Thoracic aorta (tissue), 2 donors: ENCODE measurements around the gene TFG. TPM values are rescaled to one million over a fixed set of nuclear protein-coding genes. Genes with fewer than 3 reads are reported as not detected.

Source experiments
- ATAC-seq: fragments of 150-250 bp; one replicate; pipeline ENCODE4 v1.8.0; 2017; ENCODE audit warnings: low read depth; ENCODE audit not compliant: insufficient number of reproducible peaks, low FRiP score
- DNase-seq: peaks from one replicate; pipeline ENCODE4 v3.0.0-alpha.2; 2020; ENCODE audit warnings: low spot score
- H3K27ac ChIP-seq, 2 donors: fragments of 200-600 bp; sonication (generic); 1 replicate in 1 of 2; 2 replicates in 1 of 2; pipeline ENCODE4 v1.5.1; 2016; ENCODE audit warnings: mild to moderate bottlenecking in 2 of 2, moderate library complexity in 2 of 2
- H3K27me3 ChIP-seq: fragments of 200-600 bp; sonication (generic); replicated peaks from 2 replicates; pipeline ENCODE4 v1.6.0; 2016; ENCODE audit warnings: mild to moderate bottlenecking; ENCODE audit not compliant: insufficient read depth
- H3K36me3 ChIP-seq: fragments of 200-600 bp; sonication (generic); one replicate; pipeline ENCODE4 v1.5.1; 2016
- H3K4me1 ChIP-seq, 2 donors: fragments of 200-600 bp; sonication (generic); 1 replicate in 1 of 2; 2 replicates in 1 of 2; pipeline versions ENCODE4 v1.5.1 to v1.6.0; 2016; ENCODE audit warnings: low read depth in 2 of 2, mild to moderate bottlenecking in 1 of 2; ENCODE audit not compliant: control insufficient read depth in 1 of 2
- H3K4me3 ChIP-seq: fragments of 200-600 bp; sonication (generic); 2 replicates; pipeline ENCODE4 v1.5.1; 2016; ENCODE audit warnings: mild to moderate bottlenecking
- H3K9me3 ChIP-seq: fragments of 200-600 bp; sonication (generic); 2 replicates; pipeline ENCODE4 v1.5.1; 2016
- total RNA-seq, 2 donors: library from RNA; depleted of rRNA; stranded (reverse); fragments of >200 nt; gene quantifications; one replicate each; pipeline versions ENCODE4 v1.1.0 to v1.2.3, GENCODE V29; 2016
- TF ChIP-seq, protein P1 (sequence below): fragments of 200-600 bp; sonication (generic); IDR thresholded peaks from one replicate; pipeline ENCODE4 v1.5.1; 2019; ENCODE audit warnings: antibody characterized with exemption

TFG gene
- total RNA-seq, 2 donors from 2014 or later = 70.1 to 86.7 TPM

DNA sequence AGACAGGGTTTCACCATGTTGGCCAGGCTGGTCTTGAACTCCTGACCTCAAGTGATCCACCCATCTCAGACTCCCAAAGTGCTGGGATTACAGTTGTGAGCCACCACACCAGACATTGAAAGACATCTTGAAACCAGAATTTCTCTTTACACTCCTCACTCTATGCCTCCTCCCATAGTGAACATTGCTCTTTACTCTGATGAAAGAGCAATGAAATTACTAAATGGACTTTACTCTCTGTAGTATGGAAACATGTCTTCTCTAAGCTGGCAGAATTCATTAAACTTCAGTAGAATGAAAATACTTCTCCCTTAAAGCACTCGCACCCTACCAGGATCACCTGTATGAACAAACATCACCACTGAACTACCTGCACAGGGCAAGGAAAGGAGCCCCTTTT, 27.8 kb upstream of the TFG start:
- TF ChIP-seq, protein P1, sequence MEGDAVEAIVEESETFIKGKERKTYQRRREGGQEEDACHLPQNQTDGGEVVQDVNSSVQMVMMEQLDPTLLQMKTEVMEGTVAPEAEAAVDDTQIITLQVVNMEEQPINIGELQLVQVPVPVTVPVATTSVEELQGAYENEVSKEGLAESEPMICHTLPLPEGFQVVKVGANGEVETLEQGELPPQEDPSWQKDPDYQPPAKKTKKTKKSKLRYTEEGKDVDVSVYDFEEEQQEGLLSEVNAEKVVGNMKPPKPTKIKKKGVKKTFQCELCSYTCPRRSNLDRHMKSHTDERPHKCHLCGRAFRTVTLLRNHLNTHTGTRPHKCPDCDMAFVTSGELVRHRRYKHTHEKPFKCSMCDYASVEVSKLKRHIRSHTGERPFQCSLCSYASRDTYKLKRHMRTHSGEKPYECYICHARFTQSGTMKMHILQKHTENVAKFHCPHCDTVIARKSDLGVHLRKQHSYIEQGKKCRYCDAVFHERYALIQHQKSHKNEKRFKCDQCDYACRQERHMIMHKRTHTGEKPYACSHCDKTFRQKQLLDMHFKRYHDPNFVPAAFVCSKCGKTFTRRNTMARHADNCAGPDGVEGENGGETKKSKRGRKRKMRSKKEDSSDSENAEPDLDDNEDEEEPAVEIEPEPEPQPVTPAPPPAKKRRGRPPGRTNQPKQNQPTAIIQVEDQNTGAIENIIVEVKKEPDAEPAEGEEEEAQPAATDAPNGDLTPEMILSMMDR = no peak
- DNase-seq (no peak), ATAC-seq (no peak)
- no peak overlapping the region for H3K4me3 ChIP-seq
- no peaks in the 10 kb centered on the region for H3K9me3 ChIP-seq
- H3K4me1 ChIP-seq = no peaks in the 10 kb centered on the region
- H3K27me3 ChIP-seq = no peaks in the 10 kb centered on the region
- no peak overlapping the region for H3K27ac ChIP-seq
- no peaks in the 10 kb centered on the region for H3K36me3 ChIP-seq

DNA sequence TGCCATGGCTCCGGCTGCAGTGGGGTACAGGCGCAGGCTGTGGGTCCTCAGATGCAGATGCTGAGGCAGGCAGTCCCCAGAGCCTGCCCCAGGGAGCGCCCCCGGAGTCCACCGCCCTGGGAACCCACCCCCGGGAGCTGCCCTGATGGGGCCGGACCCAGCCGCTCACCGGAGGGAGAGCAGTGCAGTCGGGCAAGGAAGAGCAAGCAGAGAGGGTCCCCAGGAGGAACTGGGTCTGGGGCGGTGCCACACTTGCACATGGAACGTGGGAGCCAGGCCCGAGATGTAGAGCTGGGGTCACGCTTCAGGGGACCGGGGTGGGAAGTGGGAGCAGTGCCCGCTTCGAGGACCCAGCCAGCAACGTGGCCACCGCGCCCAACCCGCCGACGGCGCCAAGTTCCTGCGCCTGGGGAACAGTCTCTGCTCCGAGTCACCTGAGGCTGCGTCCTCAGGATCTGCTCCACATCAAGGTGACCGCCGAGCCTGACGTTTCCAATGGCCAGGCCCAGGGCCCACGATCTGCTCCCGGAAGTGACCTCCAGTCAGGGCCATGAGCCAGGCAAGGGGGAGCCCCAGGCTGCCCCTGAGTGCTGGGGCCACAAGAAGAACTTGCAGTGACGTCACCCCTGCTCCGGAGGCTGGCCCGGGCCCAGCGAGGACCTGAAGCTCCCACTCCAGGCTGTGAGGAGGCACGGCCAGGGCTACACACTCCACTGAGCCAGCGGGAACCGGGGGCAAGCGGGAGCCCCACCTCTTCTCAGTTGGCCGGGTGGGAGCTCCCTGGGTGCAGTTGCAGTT, 27.0 kb upstream of the TFG start:
- no peaks in the 10 kb centered on the region for H3K9me3 ChIP-seq

DNA sequence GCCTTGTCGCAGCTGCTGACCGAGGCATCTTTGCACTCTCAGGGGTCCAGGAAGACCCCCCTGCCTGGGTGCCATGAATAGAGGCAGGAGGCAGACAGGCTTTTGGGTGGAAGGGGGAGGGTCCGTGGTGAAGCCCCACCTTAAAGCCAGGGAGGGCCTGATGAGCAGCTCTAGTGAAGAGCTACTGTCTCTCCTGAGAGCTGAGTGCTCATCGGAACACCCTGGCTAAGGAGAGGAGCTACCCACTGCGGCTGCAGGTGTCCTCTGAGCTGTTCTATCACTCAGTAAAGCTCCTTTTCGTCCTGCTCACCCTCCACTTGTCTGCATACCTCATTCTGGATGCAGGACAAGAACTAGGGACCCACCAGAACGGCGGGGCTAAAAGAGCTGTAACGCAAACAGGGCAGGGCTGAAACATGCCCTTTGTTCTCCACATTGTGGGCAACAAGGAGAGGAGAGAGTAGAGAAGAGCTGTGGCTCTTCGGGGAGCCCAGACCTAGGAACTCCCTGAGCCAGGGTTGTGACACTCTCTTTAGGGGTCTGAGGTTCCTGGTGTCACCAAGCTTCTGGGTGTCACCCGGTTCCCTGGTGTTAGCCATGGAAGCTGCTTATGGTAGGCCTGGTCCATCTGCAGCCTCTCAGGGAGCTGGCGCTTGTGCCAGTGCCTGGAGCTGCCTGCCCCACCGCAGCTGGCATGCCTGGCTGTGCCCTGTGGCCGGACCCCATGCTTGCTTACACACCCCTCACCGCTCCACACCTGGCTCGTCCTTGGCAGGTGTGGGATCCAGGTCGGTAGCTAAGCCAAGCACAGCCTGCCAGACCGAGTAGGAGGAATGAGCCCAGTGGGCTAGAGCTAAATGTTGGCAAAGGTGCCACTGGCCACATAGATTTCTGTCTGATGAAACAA, 26.2 kb upstream of the TFG start:
- no peak for DNase-seq
- TF ChIP-seq, protein P1 = no peak
- no peaks in the 10 kb centered on the region for H3K4me1 ChIP-seq
- H3K36me3 ChIP-seq = no peaks in the 10 kb centered on the region
- no peak overlapping the region for H3K27ac ChIP-seq
- ATAC-seq = no peak
- no peaks in the 10 kb centered on the region for H3K9me3 ChIP-seq
- H3K27me3 ChIP-seq = no peaks in the 10 kb centered on the region
- peak overlapping the region; percentile 67 for H3K4me3 ChIP-seq

More for the DNA sequence above, 27.0 kb upstream of the TFG start:
- ATAC-seq (no peak), DNase-seq (no peak)
- no peak overlapping the region for H3K27ac ChIP-seq
- no peaks in the 10 kb centered on the region for H3K4me1 ChIP-seq
- no peaks in the 10 kb centered on the region for H3K27me3 ChIP-seq
- no peaks in the 10 kb centered on the region for H3K36me3 ChIP-seq
- peak overlapping the region; percentile 67 for H3K4me3 ChIP-seq
- TF ChIP-seq, protein P1 = no peak

DNA sequence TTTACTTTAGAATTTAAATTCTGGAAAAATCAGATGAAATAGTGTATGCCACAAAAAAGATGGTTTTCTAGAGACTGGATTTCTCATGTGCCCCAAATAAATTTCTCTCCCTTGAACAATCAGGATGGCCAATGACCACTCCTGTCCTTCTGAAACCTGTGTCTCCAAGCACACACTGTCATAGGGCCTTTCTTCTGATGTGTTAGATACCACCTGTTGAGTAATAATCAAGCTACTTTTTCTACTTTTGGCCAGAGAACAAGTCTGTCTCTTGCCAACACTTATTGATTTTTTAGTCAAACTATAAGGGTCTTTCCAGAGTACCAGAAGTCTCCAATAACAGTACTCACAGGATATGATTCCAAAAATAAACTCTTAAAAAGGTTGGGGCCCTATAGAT, 16.1 kb upstream of the TFG start:
- no peaks in the 10 kb centered on the region for H3K4me1 ChIP-seq
- TF ChIP-seq, protein P1 = no peak
- no peaks in the 10 kb centered on the region for H3K36me3 ChIP-seq

DNA sequence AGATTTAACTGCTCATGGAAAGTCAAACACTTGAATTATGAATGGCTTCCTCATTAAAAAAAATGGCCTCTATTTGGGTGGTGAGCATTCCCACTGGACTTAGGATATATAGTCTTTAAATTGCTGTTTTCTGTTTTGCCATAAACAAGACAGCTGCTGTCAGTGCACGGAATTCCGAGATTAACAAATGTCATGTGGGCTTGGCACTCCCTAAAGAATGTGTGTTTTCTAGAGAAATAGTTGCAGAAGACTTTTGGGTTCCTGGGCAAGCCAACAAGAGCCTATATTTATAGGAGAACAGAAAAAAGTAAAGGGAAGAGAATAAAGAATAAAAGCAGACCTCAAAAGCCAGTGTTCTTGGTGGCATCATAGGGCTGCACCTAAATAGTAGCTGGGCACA, 13.6 kb upstream of the TFG start:
- Histone ChIP-seq H3K9me3 (no peaks in the 10 kb centered on the region), H3K27me3 (no peaks in the 10 kb centered on the region), H3K4me1 (no peaks in the 10 kb centered on the region), H3K4me3 (no peak overlapping the region), H3K36me3 (no peaks in the 10 kb centered on the region), H3K27ac (no peak overlapping the region)
- DNase-seq (no peak), ATAC-seq (no peak)
- TF ChIP-seq, protein P1 = no peak

More for the DNA sequence above, 16.1 kb upstream of the TFG start:
- Histone ChIP-seq H3K9me3 (no peaks in the 10 kb centered on the region), H3K4me3 (no peak overlapping the region), H3K27ac (no peak overlapping the region), H3K27me3 (no peaks in the 10 kb centered on the region)
- ATAC-seq = no peak
- no peak for DNase-seq
